GM12892 (cell line): Measurements from ENCODE around the gene GDPD4.

Experiments used
- POLR2A ChIP-seq: IDR thresholded peaks from 2 replicates; pipeline ENCODE4 v1.6.1; 2011; ENCODE audit warnings: low read depth, low read length, control low read depth
- POLR2AphosphoS5 ChIP-seq: IDR thresholded peaks from 2 replicates; pipeline ENCODE4 v1.6.1; 2011; ENCODE audit warnings: low read depth, low read length, control low read depth
- TAF1 ChIP-seq: IDR thresholded peaks from 2 replicates; pipeline ENCODE4 v1.6.1; 2011; ENCODE audit warnings: low read depth, mild to moderate bottlenecking, control low read depth, low read length, borderline replicate concordance

DNA sequence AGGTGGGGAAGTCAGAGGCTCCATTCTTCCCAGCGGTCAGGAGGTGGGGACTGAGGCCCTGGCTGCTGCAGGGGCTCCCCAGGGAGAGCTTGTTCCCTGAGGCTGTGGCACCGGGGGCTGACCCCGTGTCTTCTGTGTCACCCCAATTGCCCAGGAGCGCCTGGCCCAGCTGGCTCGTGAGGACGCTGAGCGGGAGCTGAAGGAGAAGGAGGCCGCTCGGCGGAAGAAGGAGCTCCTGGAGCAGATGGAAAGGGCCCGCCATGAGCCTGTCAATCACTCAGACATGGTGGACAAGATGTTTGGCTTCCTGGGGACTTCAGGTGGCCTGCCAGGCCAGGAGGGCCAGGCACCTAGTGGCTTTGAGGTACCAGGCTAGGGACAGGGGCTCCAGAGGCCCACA lies 120.3 kb downstream of the GDPD4 start:
- TF ChIP-seq POLR2AphosphoS5 (no peak), POLR2A (no peak), TAF1 (no peak)
